Measurements from ENCODE around the gene OR51B6.
"Not testable (repeated sequence)": the region's sequence is repeated elsewhere in the genome, so short reads cannot be mapped to it uniquely, and the experiment has no call there.

OR51B6 gene, protein sequence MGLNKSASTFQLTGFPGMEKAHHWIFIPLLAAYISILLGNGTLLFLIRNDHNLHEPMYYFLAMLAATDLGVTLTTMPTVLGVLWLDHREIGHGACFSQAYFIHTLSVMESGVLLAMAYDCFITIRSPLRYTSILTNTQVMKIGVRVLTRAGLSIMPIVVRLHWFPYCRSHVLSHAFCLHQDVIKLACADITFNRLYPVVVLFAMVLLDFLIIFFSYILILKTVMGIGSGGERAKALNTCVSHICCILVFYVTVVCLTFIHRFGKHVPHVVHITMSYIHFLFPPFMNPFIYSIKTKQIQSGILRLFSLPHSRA

DNA sequence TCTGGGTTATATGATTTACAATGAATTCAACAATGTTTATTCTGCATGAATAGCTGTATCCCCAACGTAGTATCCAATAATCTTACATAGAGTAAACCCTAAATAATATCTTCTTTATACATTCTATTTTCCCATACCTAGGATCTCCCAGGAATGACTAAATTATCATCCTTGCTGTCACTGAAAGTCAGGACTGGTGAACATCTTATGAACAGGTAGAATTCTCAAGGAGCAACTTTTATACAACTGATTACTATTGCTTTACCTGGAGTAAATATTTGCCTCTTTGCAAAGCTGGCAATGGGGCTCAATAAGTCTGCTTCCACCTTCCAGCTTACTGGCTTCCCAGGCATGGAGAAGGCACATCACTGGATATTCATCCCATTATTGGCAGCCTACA is at the start of gene OR51B6:
TSS of gene OR51B6 (plus strand) at position 301 of the 400 bp plus-strand sequence. CDS start at position 301, 0 bp downstream.
- no peak for DNase-seq (ENCODE audit: low read depth in 1 of 2, low spot score in 1 of 2)

DNA sequence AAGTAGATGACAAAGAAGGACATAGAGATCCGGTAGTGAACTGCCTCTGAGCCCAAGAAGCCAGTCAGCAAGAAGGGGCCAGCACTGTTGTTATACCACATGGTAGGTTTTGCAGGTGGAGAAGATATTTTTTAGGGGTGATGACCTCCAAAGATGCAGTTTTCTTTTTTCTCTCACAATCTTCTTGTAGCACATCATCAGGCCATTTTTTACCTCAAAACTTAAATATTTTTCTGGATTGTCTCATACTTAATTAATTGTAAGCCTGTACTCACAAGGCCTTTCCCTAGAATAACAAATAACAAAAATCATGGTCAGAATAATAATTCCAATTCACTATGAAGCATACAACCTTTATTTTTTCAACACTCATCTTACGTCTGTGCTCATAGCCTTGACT is 49.5 kb upstream of the OR51B6 start, which contains the start of gene OR51B4:
TSS of gene OR51B4 (minus strand) at position 101 of the 400 bp plus-strand sequence. CDS start at position 101, 0 bp downstream.
- no peak for DNase-seq (ENCODE audit: low read depth in 1 of 2, low spot score in 1 of 2)

DNA sequence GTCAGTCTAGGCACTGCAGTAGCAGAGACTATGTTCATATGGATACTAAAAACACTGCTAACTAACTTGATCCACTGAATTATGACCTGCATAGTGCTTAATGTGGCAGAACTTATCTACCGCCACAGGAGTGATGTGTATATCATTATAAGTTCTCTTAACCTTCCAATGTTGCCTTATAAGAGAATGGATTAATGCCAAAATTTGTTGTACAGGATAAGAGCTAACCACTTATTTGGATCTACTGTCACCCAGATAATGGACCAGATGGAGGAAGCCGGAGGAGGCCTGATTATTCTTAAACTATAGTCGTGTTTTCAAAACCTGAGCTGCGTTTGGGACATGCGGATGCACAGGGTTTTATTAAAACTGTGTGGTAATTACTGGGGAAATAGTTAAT is 47.7 kb upstream of the OR51B6 start:
- no peak for DNase-seq (ENCODE audit: low read depth in 1 of 2, low spot score in 1 of 2)

DNA sequence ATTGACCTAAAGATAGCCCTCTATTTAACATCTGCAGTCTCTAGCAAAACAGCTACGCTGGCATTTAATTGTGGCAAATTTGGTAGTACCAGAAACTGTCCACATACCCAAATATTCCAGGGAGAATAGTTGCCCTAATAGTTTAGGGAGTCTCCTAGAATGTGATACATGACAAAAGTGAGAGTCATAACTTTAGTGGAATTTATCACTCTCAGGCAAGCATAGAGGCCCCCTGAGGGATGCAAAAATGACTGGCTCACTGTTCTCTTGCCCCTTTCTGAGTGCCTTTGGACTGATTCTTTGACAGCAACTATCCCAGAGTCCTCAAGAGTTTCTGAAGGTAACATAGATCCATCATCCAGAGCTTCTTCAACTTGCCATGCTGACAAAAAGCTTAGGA is 47.3 kb upstream of the OR51B6 start:
- no peak for DNase-seq (ENCODE audit: low read depth in 1 of 2, low spot score in 1 of 2)

DNA sequence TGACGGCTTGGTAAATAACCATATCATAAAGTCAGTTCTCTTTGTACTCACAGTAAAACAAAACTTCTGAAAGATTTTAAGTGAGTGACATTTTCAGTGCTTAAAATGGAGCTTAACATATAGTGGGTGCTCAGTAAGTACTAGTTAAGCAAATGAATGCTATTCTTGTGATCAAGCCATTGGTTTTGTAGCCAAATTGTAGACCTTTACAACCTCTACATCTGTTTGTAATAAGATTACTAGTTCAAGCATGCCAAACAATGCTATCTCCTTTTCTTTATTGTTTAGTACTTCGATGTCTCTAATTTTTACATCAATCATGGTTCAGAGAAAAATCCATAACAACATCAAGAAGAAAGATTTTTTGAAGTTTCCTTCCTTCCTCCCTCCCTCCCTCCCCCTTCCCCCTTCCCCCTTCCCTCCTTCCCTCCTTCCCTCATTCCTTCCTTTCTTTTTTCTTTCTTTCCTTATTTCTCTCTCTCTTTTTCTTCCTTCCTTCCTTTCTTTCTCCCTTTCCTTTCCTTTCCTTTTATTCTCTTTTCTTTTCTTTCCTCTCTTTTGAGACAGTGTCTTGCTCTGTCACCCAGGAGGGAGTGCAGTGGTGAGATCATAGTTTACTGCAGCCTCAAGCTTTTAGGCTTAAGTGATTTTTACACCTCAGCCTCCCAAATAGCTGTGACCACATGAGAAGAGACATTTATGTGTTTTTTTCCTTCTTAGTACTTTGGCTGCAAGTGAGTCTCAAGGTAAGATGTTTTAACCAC is 43.9 kb upstream of the OR51B6 start:
- no peak for DNase-seq (ENCODE audit: low read depth in 1 of 2, low spot score in 1 of 2)

DNA sequence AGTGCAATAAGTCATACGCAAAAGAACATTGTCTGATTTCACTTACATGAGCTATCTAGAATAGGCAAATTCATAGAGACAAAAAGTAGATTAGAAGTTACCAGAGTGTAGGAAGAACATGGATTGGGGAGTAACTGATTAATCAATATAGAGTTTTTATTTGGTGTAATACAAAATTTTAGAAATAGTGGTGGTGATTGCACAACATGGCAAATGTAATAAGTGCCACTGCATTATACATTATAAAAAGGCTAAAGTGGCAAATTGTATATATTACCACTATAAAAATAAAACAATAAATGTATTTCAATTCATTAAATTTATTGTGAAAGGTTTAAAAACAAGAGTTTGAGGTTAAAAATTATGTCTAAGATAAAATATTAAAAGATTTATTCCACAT is 40.9 kb upstream of the OR51B6 start:
- DNase-seq (ENCODE audit: low read depth in 1 of 2, low spot score in 1 of 2): no peak

DNA sequence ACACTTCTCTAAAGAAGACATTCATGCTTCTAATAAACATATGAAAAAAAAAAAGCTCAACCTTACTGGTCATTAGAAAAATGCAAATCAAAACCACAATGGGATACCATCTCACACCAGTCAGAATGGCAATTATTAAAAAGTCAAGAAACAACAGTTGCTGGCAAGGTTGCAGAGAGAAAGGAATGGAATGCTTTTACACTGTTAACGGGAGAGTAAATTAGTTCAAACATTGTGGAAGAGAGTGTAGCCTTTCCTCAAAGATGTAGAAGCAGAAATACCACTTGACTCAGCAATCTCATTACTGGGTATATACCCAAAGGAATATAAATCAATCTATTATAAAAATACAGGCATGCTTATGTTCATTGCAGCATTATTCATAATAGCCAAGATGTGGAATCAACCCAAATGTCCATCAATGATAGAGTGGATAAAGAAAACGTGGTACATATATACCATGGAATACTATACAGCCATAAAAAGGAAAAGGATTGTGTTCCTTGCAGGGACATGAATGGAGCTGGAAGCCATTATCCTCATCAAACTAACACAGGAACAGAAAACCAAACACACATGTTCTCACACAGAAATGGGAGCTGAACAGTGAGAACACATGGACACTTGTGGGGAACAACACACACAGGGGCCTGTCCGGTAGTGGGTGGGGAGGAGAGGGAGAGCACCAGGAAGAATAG is 37.8 kb upstream of the OR51B6 start:
- not testable (repeated sequence) for DNase-seq (ENCODE audit: low read depth in 1 of 2, low spot score in 1 of 2)

DNA sequence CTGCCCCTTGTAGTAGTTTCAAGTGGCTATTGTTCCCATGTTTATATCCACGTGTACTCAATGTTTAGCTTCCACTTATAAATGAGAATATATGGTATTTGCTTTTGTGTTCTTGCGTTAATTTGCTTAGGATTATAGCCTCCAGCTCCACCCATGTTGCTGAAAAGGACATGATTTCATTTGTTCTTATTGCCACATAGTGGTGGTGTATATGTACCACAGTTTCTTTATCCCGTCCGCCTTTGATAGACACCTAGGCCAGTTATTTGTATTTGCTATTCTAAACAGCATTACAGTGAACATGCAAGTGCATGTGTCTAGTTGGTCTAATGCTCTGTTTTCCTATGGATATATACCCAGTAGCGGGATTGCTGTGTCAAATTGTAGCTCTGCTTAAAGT is 34.0 kb upstream of the OR51B6 start:
- no peak for DNase-seq (ENCODE audit: low read depth in 1 of 2, low spot score in 1 of 2)

DNA sequence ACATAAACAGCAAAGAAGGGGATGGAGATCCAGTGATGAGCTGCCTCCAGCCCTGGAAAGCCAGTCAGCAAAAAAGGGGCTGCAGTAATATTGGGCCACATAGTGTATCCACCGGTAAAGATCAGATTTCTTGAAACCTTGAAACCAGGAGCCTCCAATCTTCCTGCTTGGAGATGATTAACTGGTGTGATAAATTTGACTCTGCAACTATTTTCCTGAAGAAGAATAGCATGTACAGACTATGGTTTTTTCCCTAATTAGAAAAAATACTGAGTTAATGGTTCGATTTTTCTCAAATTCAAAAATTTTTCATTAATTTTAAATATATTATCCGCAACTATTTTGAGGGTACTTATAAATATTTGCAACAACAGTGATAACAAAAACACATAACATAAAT is 27.1 kb upstream of the OR51B6 start, which contains the start of gene OR51B2:
TSS of gene OR51B2 (minus strand) at position 101 of the 400 bp plus-strand sequence. CDS start at position 101, 0 bp downstream.
- no peak for DNase-seq (ENCODE audit: low read depth in 1 of 2, low spot score in 1 of 2)

DNA sequence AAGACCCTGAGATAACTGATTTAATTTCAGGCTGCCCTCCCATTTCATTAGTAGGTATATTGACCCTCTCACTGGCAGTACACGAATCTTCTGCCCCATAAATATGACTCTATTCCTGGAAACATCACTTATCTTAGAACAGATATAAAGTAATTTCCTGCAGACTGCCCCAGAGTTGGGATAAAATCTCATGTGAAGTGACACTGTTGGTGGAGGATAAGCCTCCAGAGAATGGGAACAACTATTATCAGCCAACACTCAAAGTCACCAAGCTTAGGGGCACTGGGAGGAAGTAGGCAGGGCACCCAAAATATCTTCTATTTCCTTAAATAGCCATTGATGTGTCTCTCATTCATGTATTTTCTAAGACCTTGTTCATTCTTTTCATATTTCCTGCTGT is 16.1 kb upstream of the OR51B6 start:
- DNase-seq (ENCODE audit: low read depth in 1 of 2, low spot score in 1 of 2): no peak

DNA sequence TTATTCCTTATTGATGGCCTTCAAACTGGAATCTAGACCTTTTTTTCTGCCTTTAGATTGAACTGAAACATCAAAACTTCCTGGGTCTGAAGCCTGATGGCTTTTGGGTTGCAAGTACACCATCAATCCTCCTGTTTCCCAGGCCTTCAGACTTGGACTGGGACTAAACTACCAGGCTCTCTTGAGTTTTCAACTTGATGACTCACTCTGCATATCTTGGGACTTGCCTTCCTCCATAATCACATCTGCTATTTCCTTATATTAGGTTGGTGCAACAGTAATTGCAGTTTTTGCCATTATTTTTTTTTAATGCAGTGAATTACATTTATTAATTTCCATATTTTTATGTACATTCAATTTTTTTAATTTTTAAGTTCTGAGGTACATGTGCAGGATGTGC is 15.0 kb upstream of the OR51B6 start:
- no peak for DNase-seq (ENCODE audit: low read depth in 1 of 2, low spot score in 1 of 2)

DNA sequence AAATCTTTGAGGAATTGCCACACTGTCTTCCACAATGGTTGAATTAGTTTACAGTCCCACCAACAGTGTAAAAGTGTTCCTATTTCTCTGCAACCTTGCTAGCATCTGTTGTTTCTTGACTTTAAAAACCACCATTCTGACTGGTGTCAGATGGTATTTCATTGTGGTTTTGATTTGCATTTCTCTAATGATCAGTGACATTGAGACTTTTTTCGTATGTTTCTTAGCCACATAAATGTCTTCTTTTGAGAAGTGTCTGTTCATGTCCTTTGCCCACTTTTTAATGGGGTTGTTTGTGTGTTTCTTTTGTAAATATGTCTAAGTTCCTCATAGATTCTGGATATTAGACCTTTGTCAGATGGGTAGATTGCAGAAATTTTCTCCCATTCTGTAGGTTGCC is 14.1 kb upstream of the OR51B6 start:
- not testable (repeated sequence) for DNase-seq (ENCODE audit: low read depth in 1 of 2, low spot score in 1 of 2)

DNA sequence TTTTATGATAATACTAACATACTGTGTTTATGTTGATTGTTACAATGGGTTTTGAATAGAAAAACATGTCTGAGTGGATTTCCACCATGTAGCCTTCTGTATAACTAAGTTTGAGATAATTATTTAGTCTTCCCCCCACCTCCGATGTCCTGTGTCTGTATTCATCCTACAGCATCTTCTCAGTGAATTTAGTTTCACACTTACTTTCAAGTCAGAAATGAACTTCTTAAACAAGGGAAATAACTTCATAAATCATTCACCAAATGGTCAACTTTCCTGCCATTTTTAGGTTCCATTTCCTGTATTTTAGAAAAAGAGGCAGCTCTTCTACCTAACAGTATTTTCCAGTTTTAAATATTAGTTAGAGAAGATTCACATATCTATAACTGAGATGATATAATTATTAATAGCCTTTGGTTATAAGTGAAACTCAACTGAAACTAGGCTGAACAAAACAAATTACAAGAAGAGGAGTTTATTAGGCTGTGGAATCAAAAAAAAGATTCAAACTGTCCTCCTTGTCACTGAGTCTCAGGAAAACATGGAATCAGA is 11.5 kb upstream of the OR51B6 start:
- no peak for DNase-seq (ENCODE audit: low read depth in 1 of 2, low spot score in 1 of 2)

DNA sequence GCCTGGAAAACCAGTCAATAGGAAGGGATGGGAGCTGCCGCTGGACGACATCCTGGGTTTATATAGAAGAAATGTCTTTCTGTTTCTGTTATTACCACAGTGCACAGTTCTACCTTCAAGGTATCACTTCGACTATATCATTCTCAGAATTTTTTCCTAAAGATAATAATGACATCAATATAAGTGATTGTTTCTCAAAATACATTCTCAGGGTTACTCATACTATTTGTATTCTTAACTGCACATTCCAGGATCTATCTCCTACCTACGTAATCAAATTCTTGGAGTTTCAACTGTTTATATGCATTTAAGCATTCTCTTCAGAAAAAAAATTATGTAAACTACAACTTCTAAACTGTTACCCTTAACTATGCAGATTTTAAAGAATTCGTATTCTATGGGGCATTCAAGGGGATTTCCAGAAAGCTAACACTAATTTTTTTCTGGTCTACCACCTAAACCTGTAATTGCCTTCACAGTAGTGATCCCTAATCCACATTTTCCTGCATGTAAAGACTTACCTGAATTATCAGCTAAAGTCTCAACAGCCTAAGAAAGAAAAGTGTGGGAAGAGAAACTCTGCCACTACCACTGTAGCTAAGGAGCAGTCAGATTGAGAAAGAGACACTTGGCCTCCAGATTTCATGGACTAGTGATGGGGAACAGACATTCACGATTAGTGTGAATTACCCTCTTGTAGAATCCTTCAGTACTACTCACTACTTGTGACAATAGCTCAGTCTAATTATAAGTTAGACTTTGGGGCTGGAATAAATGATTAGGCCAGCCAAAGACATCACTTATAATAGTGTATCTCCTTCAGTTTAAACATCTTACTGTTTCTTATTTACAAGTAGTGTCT is 7.6 kb upstream of the OR51B6 start, which contains the start of gene OR51B5:
TSS of gene OR51B5 (minus strand) at position 51 of the 862 bp plus-strand sequence. CDS start at position 51, 0 bp downstream.
- no peak for DNase-seq (ENCODE audit: low read depth in 1 of 2, low spot score in 1 of 2)

DNA sequence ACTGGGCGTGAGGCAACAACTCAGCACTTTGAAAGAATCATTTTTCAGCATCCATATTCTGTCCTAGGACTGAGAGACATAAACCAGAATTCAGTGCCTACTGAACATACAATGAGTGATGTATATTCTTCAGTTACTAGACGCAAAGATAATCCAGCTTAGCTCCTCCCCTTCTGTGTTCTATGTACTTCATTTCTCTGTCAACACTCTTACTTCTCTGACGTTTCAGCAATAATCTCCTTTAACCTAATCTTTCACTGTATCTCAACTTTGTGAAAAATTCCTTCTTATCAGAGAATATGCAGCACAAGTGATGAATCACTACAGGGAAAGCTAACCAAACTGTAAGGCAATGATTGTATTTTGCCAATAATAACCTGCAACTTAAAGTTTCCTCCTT is 5.5 kb upstream of the OR51B6 start:
- no peak for DNase-seq (ENCODE audit: low read depth in 1 of 2, low spot score in 1 of 2)

DNA sequence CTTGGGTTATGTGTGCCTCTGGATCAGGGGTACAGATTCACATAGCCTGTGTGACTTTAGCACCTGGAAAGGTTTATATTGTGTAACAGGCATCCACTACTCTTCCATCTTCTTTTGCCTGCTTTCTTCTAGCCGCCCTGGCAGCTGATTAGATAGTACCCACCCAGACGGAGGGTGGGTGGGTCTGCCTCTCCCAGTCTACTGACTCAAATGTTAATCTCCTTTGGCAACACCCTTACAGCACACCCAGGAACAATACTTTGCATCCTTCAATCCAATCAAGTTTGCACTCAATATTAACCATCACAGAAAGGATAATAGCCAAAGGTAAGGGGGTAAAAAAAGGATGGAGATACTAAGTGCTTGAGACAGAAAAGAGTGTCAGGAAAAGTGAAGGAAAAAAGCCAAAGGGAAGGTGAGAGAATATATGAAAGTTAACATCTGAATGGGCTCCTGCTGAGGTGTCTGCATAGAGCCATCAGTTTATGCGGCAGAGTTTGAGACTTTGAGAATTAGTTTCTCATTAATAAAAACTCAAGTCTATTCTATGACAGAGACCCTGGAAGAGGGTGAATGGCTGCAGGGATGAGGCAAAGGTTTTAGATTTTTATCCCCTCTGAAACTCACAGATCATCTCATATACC is 2.6 kb upstream of the OR51B6 start:
- DNase-seq (ENCODE audit: low read depth in 1 of 2, low spot score in 1 of 2): no peak

DNA sequence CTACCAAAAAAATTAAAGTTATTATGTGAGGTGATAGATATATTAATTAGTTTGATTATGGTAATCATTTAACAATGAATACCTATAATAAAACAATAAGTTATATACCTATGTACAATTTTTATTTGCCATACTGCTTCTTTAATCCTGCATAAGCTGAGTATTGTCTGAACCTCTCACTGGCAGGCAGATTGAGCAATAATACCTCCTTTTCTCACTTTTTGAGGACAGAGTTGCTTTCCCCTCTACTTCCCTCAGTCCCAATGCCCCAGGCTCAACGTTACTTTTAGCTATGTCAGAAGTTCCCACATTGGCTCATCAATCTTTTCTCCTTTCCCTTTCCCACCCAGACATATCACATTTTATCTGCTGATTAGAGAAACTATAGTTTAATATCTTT is 1.8 kb upstream of the OR51B6 start:
- DNase-seq (ENCODE audit: low read depth in 1 of 2, low spot score in 1 of 2): no peak

DNA sequence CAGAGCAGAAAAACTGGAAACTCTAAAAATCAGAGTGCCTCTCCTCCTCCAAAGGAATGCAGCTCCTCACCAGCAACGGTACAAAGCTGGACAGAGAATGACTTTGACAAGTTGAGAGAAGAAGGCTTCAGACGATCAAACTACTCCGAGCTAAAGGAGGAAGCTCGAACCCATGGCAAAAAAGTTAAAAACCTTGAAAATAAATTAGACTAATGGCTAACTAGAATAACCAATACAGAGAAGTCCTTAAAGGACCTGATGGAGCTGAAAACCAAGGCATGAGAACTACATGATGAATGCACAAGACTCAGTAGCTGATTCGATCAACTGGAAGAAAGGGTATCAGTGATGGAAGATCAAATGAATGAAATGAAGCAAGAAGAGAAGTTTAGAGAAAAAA is 4.7 kb downstream of the OR51B6 start:
- DNase-seq (ENCODE audit: low read depth in 1 of 2, low spot score in 1 of 2): not testable (repeated sequence)

DNA sequence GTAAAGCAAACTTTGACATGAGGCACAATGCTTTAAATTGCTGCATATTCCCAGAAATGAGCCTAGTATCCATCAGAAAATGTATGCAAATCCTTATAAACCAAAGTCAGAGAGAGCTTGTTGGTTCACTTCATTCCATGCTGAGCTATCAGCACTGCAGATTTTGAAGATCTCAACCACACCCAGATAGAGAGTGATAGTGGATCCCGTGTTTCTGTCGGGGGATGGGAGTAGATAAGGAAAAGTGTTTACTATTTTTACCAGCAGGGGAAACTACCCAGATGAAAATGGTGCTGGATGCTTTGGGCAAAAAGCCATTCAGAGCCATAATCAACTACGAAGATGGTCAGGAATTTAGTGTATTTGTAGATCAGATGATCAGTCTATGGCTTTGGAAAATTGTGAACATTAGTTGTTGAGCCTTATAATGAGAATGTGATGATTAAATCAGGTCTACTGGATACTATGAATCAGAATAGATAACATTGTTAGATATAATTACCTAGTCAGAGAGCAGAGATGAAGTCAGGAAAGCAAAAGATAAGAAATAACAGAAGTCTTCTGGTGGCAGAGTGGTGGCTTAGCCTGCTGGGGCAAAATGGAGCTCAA is 10.8 kb downstream of the OR51B6 start:
- no peak for DNase-seq (ENCODE audit: low read depth in 1 of 2, low spot score in 1 of 2)
